Neuronal stem cell (in vitro differentiated cells): Measurements from ENCODE around the gene LSP1.

Source experiments
- DNase-seq: peaks from one replicate; pipeline ENCODE4 v3.0.0-alpha.2; 2013; ENCODE audit warnings: low spot score
- H2AFZ ChIP-seq: one replicate; pipeline ENCODE4 v1.6.1; 2013; ENCODE audit warnings: mild to moderate bottlenecking, low read length, inconsistent platforms
- H2AK5ac ChIP-seq: 2 replicates; pipeline ENCODE4 v1.6.1; 2013; ENCODE audit warnings: low read depth, mild to moderate bottlenecking, inconsistent platforms, low read length, moderate library complexity, mixed read lengths
- H2BK120ac ChIP-seq: 2 replicates; pipeline ENCODE4 v1.6.1; 2013; ENCODE audit warnings: low read depth, mild to moderate bottlenecking, inconsistent platforms, low read length, moderate library complexity, mixed read lengths
- H2BK12ac ChIP-seq: one replicate; pipeline ENCODE4 v1.6.1; 2013; ENCODE audit warnings: low read length, inconsistent platforms
- H2BK15ac ChIP-seq: 2 replicates; pipeline ENCODE4 v1.6.1; 2013; ENCODE audit warnings: mild to moderate bottlenecking, low read length, inconsistent platforms, mixed read lengths
- H2BK5ac ChIP-seq: one replicate; pipeline ENCODE4 v1.6.1; 2013; ENCODE audit warnings: inconsistent platforms, mild to moderate bottlenecking, low read length, moderate library complexity
- H3K14ac ChIP-seq: one replicate; pipeline ENCODE4 v1.6.1; 2013; ENCODE audit warnings: low read length, inconsistent platforms
- H3K18ac ChIP-seq: 2 replicates; pipeline ENCODE4 v1.6.1; 2013; ENCODE audit warnings: low read length, inconsistent platforms
- H3K23ac ChIP-seq: 2 replicates; pipeline ENCODE4 v1.6.1; 2013; ENCODE audit warnings: low read depth, mild to moderate bottlenecking, mixed read lengths, low read length, inconsistent platforms; ENCODE audit not compliant: poor library complexity
- H3K27ac ChIP-seq: replicated peaks from 3 replicates; pipeline ENCODE4 v1.5.1; 2013; ENCODE audit warnings: low read length, inconsistent platforms
- H3K27me3 ChIP-seq, 3 experiments: 2 replicates each; pipeline ENCODE4 v1.6.1; 2013; ENCODE audit warnings: low read length in 3 of 3, mild to moderate bottlenecking in 2 of 3, inconsistent platforms in 1 of 3, low read depth in 1 of 3, mixed read lengths in 1 of 3, moderate library complexity in 1 of 3; ENCODE audit not compliant: control insufficient read depth in 3 of 3, insufficient read depth in 3 of 3
- H3K36me3 ChIP-seq, 2 donors: replicated peaks in 1 of 2; 2 replicates each; pipeline ENCODE4 v1.6.1; 2013; ENCODE audit warnings: low read length in 2 of 2; ENCODE audit not compliant: control insufficient read depth in 2 of 2, insufficient read depth in 2 of 2
- H3K4ac ChIP-seq: 2 replicates; pipeline ENCODE4 v1.6.1; 2013; ENCODE audit warnings: inconsistent platforms, mild to moderate bottlenecking, low read length, moderate library complexity
- H3K4me1 ChIP-seq, 2 donors: 1 replicate in 1 of 2; 2 replicates in 1 of 2; pipeline ENCODE4 v1.6.1; 2013; ENCODE audit warnings: low read length in 2 of 2, low read depth in 1 of 2; ENCODE audit not compliant: control insufficient read depth in 2 of 2, insufficient read depth in 1 of 2
- H3K4me2 ChIP-seq: one replicate; pipeline ENCODE4 v1.6.1; 2013; ENCODE audit warnings: mild to moderate bottlenecking, low read length, inconsistent platforms; ENCODE audit not compliant: insufficient read depth, poor library complexity, severe bottlenecking
- H3K4me3 ChIP-seq, 2 donors: 2 replicates each; pipeline ENCODE4 v1.5.1; 2013; ENCODE audit warnings: low read length in 2 of 2, mild to moderate bottlenecking in 2 of 2, inconsistent platforms in 1 of 2, moderate library complexity in 1 of 2
- H3K79me1 ChIP-seq: one replicate; pipeline ENCODE4 v1.6.1; 2013; ENCODE audit warnings: low read depth, mild to moderate bottlenecking, inconsistent platforms, low read length, moderate library complexity
- H3K9ac ChIP-seq: one replicate; pipeline ENCODE4 v1.6.1; 2013; ENCODE audit warnings: mild to moderate bottlenecking, low read depth, low read length, inconsistent platforms; ENCODE audit not compliant: poor library complexity
- H3K9me3 ChIP-seq, 2 donors: replicated peaks in 1 of 2; 2 replicates each; pipeline versions ENCODE3 to v1.6.1; 2013; ENCODE audit warnings: low read length in 2 of 2, mild to moderate bottlenecking in 2 of 2, inconsistent platforms in 1 of 2, low read depth in 1 of 2, mixed read lengths in 1 of 2, moderate library complexity in 1 of 2; ENCODE audit not compliant: control insufficient read depth in 2 of 2, insufficient read depth in 1 of 2
- H4K8ac ChIP-seq: one replicate; pipeline ENCODE4 v1.6.1; 2013; ENCODE audit warnings: low read depth, mild to moderate bottlenecking, inconsistent platforms, low read length, moderate library complexity
- H4K91ac ChIP-seq: one replicate; pipeline ENCODE4 v1.6.1; 2013; ENCODE audit warnings: low read length, low read depth, mild to moderate bottlenecking, inconsistent platforms; ENCODE audit not compliant: poor library complexity
- WGBS, 2 donors: extraction: QIAGEN DNeasy Blood & Tissue Kit; methylation state at CpG; one replicate each; pipeline ENCODE4 v1.1.7; 2013; ENCODE audit warnings: missing lambda C conversion rate in 2 of 2, mixed read lengths in 1 of 2; ENCODE audit not compliant: insufficient read length in 2 of 2, insufficient replicate concordance in 1 of 2; ENCODE audit errors: extremely low coverage in 2 of 2; 5-methylcytosine and 5-hydroxymethylcytosine counted together

The LSP1 gene

DNA sequence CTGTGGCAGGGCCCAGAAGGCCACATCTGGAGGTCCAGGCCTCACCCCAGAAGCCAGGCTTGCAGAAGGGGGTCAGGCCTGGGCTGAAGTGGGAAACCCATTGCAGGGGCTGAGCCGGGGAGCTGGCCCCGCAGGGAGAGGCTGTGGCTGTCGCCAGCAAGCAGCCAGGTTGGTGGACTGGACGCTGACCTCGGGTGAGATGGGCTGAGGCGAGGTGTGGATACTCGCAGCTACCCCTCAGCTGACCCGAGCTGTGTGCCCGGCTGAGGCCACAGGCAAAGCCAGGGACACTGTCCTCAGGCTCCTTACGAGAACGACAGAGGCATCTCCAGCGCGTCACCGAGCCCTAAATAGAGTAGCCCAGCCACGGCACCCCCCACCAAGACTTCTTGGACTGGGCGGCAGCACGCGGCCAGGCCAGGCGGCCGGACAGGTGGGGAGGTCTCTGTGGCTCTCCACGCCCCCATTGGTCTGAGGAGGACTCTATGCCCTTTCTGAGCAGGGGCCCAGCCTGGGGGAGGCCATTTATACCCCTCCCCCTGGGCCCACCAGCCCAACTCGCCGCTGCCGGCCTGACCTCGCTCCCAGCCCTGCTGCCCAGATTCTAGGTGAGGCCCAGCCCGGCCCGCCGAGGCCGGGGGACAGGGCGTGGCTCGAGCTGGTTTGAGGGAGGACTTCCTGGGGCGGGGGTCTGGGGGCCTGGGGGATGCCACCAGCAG is 14.3 kb upstream of the LSP1 start, which contains the start of gene TNNI2:
TNNI2 (plus strand) TSS at position 556 of the 719 bp plus-strand sequence. CDS start 716 bp downstream, outside the sequence.
- Histone ChIP-seq H3K23ac (peak within 1 kb of the TSS; percentile 92), H3K79me1 (no peaks in the 10 kb centered on the region), H3K4me3 (no peak within 1 kb of the TSS), H3K9me3 (no peaks in the 10 kb centered on the region), H2BK15ac (peak within 1 kb of the TSS; percentile 95), H3K27me3 (peaks cover 0 to 52% (median 0%) of the 10 kb centered on the region in 3 experiments), H2BK12ac (peak within 1 kb of the TSS; percentile 84), H3K4me2 (no peak within 1 kb of the TSS), H2BK120ac (peak within 1 kb of the TSS; percentile 81), H3K9ac (peak within 1 kb of the TSS; percentile 21), H3K4me1 (peaks cover 0 to 7% of the 10 kb centered on the region in 2 donors), H2AFZ (peak within 1 kb of the TSS; percentile 75), H3K4ac (peak within 1 kb of the TSS; percentile 98), H3K27ac (no peak within 1 kb of the TSS), H3K14ac (peak within 1 kb of the TSS; percentile 71), H2BK5ac (peak within 1 kb of the TSS; percentile 91), H3K18ac (peak within 1 kb of the TSS; percentile 88), H2AK5ac (peak within 1 kb of the TSS; percentile 99), H4K91ac (peak within 1 kb of the TSS; percentile 81), H3K36me3 (no peaks in the 10 kb centered on the region), H4K8ac (no peak within 1 kb of the TSS)
- no CpG with 5 or more reads among the region's 32 CpGs for WGBS, 2 donors
- no peak for DNase-seq

DNA sequence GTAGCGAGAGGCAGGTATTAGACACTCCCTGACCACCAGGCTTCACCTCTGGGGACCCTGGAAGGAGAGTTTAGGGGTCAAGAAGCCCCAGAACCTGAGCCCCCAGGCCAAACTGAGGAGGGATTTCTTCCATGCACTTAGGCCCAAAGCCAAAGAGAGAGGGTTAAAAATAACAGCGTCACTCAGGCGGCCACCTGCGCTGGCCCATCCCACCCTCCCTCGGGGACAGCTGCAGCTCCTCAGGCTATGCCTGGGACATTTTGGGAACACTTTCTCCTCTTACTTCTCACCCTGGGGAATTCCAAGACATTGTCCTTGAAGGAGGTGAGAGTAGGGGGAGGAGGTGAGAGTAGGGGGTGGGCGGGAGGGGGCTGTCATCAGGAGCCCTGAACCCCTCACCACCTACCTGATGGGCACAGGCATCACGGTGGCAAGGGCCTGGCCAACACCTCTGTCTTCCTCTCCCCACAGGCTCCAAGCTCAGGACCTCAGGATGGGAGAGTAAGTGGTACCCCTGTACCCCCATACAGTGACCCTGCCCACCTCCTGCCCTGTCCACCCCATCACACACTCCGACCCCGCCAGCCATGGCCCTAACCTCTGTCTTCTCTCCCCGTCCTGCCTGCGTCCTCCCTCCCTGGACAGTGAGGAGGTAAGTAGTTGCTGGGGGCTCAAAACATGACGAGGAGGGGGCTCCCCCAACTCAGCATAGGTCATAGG is 13.5 kb upstream of the LSP1 start:
- peaks cover 0 to 50% (median 0%) of the 10 kb centered on the region in 3 experiments for H3K27me3 ChIP-seq
- H3K27ac ChIP-seq = no peak overlapping the region
- no peaks in the 10 kb centered on the region for H3K9me3 ChIP-seq

DNA sequence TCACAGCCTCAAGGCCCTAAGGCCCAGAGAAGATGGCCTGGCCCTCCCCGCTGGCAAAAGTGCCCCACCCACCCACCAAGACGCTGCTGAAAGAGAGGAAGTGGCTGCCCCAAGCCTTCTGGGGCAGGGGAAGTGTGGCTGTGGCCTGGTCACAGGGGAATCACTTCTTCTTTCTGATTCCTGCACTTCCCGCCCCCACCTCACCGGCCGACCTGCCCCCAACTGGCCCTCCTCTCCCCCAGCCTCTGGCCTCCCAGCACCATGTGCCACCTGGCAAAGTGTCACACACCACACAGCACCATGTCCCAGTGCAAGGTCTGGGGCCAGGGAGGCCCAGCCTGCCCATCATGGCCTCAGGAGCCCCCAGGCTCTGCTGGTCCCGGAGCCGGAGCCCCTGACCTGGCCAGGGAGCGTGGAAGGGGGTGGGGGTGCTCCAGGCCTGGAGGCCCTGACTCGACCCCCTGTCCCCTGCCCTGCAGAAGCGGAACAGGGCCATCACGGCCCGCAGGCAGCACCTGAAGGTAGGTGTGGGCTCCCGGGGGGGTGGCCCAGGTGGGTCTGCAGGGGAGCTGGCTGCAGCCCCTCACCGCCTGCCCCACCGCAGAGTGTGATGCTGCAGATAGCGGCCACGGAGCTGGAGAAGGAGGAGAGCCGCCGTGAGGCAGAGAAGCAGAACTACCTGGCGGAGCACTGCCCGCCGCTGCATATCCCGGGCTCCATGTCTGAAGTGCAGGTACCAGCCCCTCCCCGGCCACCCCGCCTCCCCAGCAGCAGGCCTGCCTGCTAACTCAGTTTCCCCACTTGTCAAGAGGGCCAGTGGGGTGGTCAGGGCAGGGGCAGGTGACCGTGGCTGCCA is 12.7 kb upstream of the LSP1 start:
- Histone ChIP-seq H4K8ac (peak overlapping the region; percentile 43), H3K18ac (peak overlapping the region; percentile 71), H3K27me3 (peaks cover 0 to 51% (median 0%) of the 10 kb centered on the region in 3 experiments), H3K9ac (no peak overlapping the region), H3K9me3 (no peaks in the 10 kb centered on the region), H3K4me3 (no peak overlapping the region), H3K4me1 (peaks cover 0 to 5% of the 10 kb centered on the region in 2 donors), H3K79me1 (no peaks in the 10 kb centered on the region), H3K14ac (peak overlapping the region; percentile 82), H2BK120ac (peak overlapping the region; percentile 91), H2BK12ac (no peak overlapping the region), H3K27ac (no peak overlapping the region), H3K23ac (peak overlapping the region; percentile 89), H2AFZ (no peak overlapping the region), H2BK5ac (peak overlapping the region; percentile 48), H3K36me3 (no peaks in the 10 kb centered on the region), H3K4ac (no peak overlapping the region), H3K4me2 (no peak overlapping the region), H2AK5ac (peak overlapping the region; percentile 99), H2BK15ac (peak overlapping the region; percentile 67), H4K91ac (no peak overlapping the region)
- DNase-seq = no peak
- no CpG with 5 or more reads among the region's 26 CpGs for WGBS, 2 donors

More for the DNA sequence above, 13.5 kb upstream of the LSP1 start:
- Histone ChIP-seq H2BK5ac (peak overlapping the region; percentile 48), H3K36me3 (no peaks in the 10 kb centered on the region), H2BK120ac (no peak overlapping the region), H3K9ac (no peak overlapping the region), H3K4ac (no peak overlapping the region), H3K14ac (no peak overlapping the region), H3K4me2 (no peak overlapping the region), H2AK5ac (peak overlapping the region; percentile 99), H3K23ac (no peak overlapping the region), H3K79me1 (no peaks in the 10 kb centered on the region), H2AFZ (no peak overlapping the region), H4K91ac (no peak overlapping the region), H2BK15ac (peak overlapping the region; percentile 95), H4K8ac (no peak overlapping the region), H3K4me3 (no peak overlapping the region), H3K4me1 (peaks cover under 1 to 1% of the 10 kb centered on the region in 2 donors), H2BK12ac (peak overlapping the region; percentile 41), H3K18ac (peak overlapping the region; percentile 71)
- DNase-seq = no peak
- WGBS, 2 donors = no CpG with 5 or more reads among the region's 12 CpGs
